Glutamatergic neuron (in vitro differentiated cells): ENCODE results near the gene SYT6. TPM values are rescaled to one million over a fixed set of nuclear protein-coding genes. Genes with fewer than 3 reads are reported as not detected.
"Not testable (repeated sequence)": the region's sequence is repeated elsewhere in the genome, so short reads cannot be mapped to it uniquely, and the experiment has no call there.

ENCODE experiments used
- DNase-seq: peaks from one replicate; pipeline ENCODE4 v3.0.0; 2022
- H3K27ac Mint-ChIP-seq: one replicate; pipeline ENCODE4 v1.8.0; 2020; ENCODE audit warnings: mild to moderate bottlenecking, mixed read lengths, inconsistent platforms; ENCODE audit not compliant: unreplicated experiment
- H3K27me3 Mint-ChIP-seq: one replicate; pipeline ENCODE4 v1.8.0; 2020; ENCODE audit warnings: mild to moderate bottlenecking, moderate library complexity, mixed read lengths, inconsistent platforms; ENCODE audit not compliant: unreplicated experiment
- H3K36me3 Mint-ChIP-seq: one replicate; pipeline ENCODE4 v1.8.0; 2020; ENCODE audit warnings: mild to moderate bottlenecking, mixed read lengths, inconsistent platforms; ENCODE audit not compliant: unreplicated experiment
- H3K4me1 Mint-ChIP-seq: one replicate; pipeline ENCODE4 v1.8.0; 2020; ENCODE audit warnings: mild to moderate bottlenecking, low read depth, mixed read lengths, inconsistent platforms; ENCODE audit not compliant: unreplicated experiment
- H3K4me3 Mint-ChIP-seq: one replicate; pipeline ENCODE4 v1.8.0; 2020; ENCODE audit warnings: mild to moderate bottlenecking, mixed read lengths, inconsistent platforms; ENCODE audit not compliant: unreplicated experiment
- H3K9me3 Mint-ChIP-seq: one replicate; pipeline ENCODE4 v1.8.0; 2020; ENCODE audit warnings: mild to moderate bottlenecking, moderate library complexity, mixed read lengths, inconsistent platforms; ENCODE audit not compliant: unreplicated experiment
- total RNA-seq: library from RNA; stranded (reverse); fragmentation: NEBNext Ultra II Directional; extraction: Animal tissue kit (Norgen Biotek cat#: 25700); gene quantifications from one replicate; pipeline ENCODE4 v1.2.1, GENCODE V29; 2021; ENCODE audit not compliant: unreplicated experiment
- TF ChIP-seq, protein P1 (sequence below): fragments of 200-600 bp; sonication (generic); IDR thresholded peaks from one replicate; pipeline ENCODE4 v1.5.0; 2021; ENCODE audit not compliant: partially characterized antibody, unreplicated experiment

SYT6 gene
- total RNA-seq, 1 donor from 2014 or later, result 11.1 TPM

DNA sequence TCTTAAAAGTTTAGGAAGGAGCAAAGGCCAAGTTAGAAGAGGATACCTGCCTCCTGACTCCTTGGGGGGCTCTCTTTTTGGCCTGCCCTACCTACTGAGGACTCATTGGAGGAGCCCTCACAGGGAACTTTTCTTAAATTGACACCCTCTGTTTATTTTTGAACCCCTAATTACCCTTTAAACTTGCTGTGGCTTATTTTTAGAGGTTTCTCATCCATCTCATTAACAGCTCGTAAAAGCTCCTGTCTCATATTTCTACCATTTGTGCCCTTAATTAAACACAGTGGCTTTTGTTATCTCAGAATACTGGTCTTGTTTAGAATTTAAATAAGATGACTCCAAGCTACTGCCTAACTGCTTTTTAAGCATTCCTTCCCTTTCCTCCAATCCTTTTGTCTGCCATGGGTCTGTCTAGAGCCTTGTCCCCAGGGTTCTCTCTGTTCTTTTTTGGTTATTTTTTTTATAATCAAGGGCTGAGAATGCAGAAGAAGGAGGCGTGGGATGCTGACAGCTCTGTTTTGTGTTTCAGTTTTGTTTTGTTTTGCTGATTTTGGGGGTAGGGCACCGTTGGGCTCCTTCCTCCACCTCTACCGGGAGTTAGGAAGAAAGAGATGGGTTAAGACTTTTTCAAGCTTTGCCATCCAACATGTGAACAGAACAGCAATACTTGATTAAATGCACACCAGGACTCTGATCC lies 78.0 kb downstream of the SYT6 start:
- TF ChIP-seq, protein P1, sequence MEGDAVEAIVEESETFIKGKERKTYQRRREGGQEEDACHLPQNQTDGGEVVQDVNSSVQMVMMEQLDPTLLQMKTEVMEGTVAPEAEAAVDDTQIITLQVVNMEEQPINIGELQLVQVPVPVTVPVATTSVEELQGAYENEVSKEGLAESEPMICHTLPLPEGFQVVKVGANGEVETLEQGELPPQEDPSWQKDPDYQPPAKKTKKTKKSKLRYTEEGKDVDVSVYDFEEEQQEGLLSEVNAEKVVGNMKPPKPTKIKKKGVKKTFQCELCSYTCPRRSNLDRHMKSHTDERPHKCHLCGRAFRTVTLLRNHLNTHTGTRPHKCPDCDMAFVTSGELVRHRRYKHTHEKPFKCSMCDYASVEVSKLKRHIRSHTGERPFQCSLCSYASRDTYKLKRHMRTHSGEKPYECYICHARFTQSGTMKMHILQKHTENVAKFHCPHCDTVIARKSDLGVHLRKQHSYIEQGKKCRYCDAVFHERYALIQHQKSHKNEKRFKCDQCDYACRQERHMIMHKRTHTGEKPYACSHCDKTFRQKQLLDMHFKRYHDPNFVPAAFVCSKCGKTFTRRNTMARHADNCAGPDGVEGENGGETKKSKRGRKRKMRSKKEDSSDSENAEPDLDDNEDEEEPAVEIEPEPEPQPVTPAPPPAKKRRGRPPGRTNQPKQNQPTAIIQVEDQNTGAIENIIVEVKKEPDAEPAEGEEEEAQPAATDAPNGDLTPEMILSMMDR, result no peak
- Mint-ChIP-seq H3K27me3 (no peaks in the 10 kb centered on the region), H3K27ac (no peak overlapping the region), H3K9me3 (peaks cover 4% of the 10 kb centered on the region), H3K4me1 (no peaks in the 10 kb centered on the region), H3K4me3 (no peak overlapping the region), H3K36me3 (peaks cover 19% of the 10 kb centered on the region)
- DNase-seq, result no peak

DNA sequence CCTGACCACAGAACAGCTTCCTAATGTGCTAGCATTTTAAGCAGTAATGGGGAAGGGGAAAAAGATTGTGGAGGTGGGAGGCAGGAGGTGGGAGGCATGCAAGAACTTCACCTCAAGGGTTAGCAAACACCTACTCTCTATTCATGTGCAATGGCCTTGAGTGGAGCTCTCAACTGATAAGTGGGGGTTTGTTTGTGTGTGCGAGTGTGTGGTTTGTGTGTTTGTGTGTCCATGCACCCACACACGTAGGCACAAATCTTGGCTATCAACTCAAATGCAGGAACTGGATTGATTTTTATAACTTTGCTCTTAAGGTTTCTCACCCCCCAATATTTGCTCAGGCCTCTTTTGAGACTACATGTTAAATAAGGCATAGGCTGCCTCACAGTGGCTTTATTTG lies 78.6 kb downstream of the SYT6 start:
- H3K27ac Mint-ChIP-seq, result no peak overlapping the region
- H3K9me3 Mint-ChIP-seq, result peaks cover 4% of the 10 kb centered on the region
- no peak overlapping the region for H3K4me3 Mint-ChIP-seq
- DNase-seq, result no peak
- peaks cover 19% of the 10 kb centered on the region for H3K36me3 Mint-ChIP-seq
- TF ChIP-seq, protein P1, result no peak
- no peaks in the 10 kb centered on the region for H3K4me1 Mint-ChIP-seq
- H3K27me3 Mint-ChIP-seq, result no peaks in the 10 kb centered on the region

DNA sequence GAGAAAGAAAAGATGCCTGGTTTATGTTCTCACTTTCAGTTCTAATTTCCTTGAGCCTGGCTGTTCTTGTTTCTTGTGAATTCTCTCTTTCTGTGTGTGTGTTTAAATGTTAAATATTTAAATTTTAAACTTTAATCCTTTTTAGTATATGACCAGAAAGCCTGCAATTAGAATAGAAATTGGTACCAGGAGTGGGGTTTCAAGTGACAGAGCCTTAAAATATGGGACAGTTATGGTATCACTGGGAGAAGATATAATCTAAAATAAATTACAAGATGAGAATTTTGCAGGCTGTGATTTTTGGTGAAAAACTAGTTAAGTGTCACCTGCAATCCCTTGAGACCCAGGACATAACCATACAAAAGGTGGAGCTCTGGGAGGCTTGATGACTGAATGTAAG lies 81.4 kb downstream of the SYT6 start:
- no peak for DNase-seq
- peaks cover 19% of the 10 kb centered on the region for H3K36me3 Mint-ChIP-seq
- TF ChIP-seq, protein P1, result no peak
- H3K4me1 Mint-ChIP-seq, result no peaks in the 10 kb centered on the region
- no peaks in the 10 kb centered on the region for H3K27me3 Mint-ChIP-seq
- peaks cover 6% of the 10 kb centered on the region for H3K9me3 Mint-ChIP-seq
- H3K27ac Mint-ChIP-seq, result no peak overlapping the region
- H3K4me3 Mint-ChIP-seq, result no peak overlapping the region

DNA sequence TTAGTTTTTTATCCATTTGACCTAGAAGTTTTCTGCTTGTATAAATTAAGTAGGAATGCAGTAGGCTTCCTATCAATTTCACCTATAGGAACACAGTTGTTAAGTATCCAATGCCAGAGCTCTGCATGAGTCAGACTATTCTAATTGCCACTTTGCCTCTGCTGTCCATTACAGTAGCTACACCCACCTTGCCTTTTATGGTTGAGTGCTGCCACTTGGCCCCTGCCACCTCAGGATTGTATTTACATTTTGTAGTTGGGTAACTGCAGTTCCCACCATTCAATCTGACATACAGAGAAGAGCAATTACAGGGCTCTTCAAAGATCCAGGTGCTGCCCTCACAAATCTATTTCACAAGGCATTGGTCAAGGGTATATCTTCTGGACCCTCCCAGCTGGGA lies 83.9 kb downstream of the SYT6 start:
- H3K4me1 Mint-ChIP-seq, H3K9me3 Mint-ChIP-seq, H3K4me3 Mint-ChIP-seq, H3K27me3 Mint-ChIP-seq, H3K27ac Mint-ChIP-seq, DNase-seq: not testable (repeated sequence)
- H3K36me3 Mint-ChIP-seq, result peaks cover 19% of the 10 kb centered on the region

DNA sequence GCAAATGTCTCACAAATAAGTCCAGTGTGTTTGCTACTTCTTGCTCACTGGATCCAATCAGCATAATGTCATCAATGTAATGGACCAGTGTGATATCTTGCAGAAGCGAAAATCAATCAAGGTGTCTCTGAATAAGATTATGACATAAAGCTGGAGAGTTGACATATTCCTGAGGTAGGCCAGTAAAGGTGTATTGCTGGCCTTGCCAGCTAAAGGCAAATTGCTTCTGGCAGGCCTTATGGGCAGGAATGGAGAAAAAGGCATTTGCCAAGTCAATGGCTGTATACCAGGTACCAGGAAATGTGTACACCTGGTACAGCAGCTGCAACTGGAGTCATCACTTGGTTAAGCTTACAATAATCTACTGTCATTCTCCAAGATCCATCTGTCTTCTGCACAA lies 85.0 kb downstream of the SYT6 start:
- not testable (repeated sequence) for H3K4me3 Mint-ChIP-seq, H3K9me3 Mint-ChIP-seq, H3K27ac Mint-ChIP-seq, DNase-seq, H3K4me1 Mint-ChIP-seq, H3K27me3 Mint-ChIP-seq
- H3K36me3 Mint-ChIP-seq, result peaks cover 19% of the 10 kb centered on the region

DNA sequence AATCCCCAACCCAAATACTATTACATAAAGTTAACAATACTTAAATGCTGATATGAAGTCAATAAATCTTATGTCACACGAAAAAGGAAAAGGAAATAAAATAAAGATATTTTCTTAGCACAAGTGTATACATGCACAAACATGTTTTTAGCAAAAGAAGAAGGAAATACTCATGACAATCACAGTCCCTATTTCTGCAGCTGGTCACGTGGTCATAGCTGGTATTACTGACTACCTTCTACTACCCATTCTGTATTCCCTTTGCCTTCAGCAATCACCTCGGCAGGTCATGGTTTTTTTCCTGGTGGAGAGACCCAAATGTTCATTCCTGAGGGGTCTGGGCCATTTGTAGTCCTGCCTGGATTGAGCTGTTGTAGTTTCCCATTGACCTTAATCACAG lies 88.0 kb downstream of the SYT6 start:
- H3K27me3 Mint-ChIP-seq, H3K9me3 Mint-ChIP-seq, H3K4me1 Mint-ChIP-seq, H3K36me3 Mint-ChIP-seq, H3K4me3 Mint-ChIP-seq, DNase-seq, H3K27ac Mint-ChIP-seq: not testable (repeated sequence)
